PFSK-1 (cell line): ENCODE data around the gene CELA2B.

Experiments
- FOXP2 ChIP-seq: optimal IDR thresholded peaks from 2 replicates; pipeline ENCODE3; 2011; ENCODE audit warnings: borderline replicate concordance, control low read depth, inconsistent platforms; ENCODE audit not compliant: insufficient read depth; ENCODE audit errors: extremely low read length, extremely low read depth
- POLR2AphosphoS5 ChIP-seq: IDR thresholded peaks from 2 replicates; pipeline ENCODE4 v1.6.1; 2012; ENCODE audit warnings: low read depth, mild to moderate bottlenecking, control low read depth, low read length, moderate library complexity
- SIN3A ChIP-seq: IDR thresholded peaks from 2 replicates; pipeline ENCODE4 v1.6.1; 2012; ENCODE audit warnings: mild to moderate bottlenecking, low read length, moderate library complexity, borderline replicate concordance; ENCODE audit not compliant: insufficient read depth
- TAF1 ChIP-seq: IDR thresholded peaks from 2 replicates; pipeline ENCODE4 v1.6.1; 2012; ENCODE audit warnings: low read length, control low read depth, borderline replicate concordance; ENCODE audit not compliant: insufficient read depth
- TF ChIP-seq, protein P1 (sequence below), 2 experiments: IDR thresholded peaks; 2 replicates each; pipeline versions ENCODE4 v1.6.1 to v1.8.0; 2011 to 2012; ENCODE audit warnings: low read depth in 2 of 2, low read length in 2 of 2, control low read depth in 1 of 2, inconsistent platforms in 1 of 2, mild to moderate bottlenecking in 1 of 2, moderate library complexity in 1 of 2; ENCODE audit not compliant: insufficient read depth in 1 of 2

The CELA2B gene

DNA sequence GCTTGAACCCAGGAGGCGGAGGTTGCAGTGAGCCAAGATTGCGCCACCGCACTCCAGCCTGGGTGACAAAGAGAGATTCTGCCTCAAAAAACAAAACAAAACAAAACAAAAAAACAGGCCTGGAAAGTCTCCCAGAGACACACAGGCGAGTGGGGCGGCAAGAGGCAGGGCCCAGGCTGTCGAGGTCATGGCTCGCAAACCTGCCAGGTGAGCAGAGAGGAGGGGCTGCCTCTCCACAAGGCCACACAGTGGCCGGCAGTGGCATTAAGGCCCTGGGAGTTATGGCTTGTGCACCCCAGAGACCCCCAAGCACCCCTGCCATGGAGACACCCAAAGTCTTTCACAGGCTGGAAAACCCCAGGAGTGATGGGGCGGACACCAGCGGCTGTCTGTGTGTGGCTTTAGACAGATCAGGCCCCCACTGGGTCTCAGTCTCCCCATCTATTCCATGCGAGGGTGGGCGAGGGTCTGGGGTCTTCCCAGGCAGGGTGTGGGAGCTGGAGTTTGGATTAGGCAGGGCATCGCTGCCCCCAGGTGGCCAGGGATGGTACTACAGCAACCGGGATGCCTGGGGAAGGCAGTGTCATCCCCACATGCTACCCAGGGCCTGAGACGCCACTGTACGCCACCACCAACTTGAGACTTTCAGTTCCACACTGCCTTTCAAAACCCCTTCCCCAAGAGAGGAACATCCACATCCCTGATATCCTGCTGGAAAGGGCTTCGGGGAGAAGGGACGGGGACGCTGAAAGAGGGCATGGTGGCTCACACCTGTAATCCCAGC lies 44.9 kb upstream of the CELA2B start:
- no peak for TF ChIP-seq FOXP2
- TF ChIP-seq SIN3A = no peak
- no peak for TF ChIP-seq POLR2AphosphoS5
- no peak for TF ChIP-seq TAF1
- TF ChIP-seq, protein P1, sequence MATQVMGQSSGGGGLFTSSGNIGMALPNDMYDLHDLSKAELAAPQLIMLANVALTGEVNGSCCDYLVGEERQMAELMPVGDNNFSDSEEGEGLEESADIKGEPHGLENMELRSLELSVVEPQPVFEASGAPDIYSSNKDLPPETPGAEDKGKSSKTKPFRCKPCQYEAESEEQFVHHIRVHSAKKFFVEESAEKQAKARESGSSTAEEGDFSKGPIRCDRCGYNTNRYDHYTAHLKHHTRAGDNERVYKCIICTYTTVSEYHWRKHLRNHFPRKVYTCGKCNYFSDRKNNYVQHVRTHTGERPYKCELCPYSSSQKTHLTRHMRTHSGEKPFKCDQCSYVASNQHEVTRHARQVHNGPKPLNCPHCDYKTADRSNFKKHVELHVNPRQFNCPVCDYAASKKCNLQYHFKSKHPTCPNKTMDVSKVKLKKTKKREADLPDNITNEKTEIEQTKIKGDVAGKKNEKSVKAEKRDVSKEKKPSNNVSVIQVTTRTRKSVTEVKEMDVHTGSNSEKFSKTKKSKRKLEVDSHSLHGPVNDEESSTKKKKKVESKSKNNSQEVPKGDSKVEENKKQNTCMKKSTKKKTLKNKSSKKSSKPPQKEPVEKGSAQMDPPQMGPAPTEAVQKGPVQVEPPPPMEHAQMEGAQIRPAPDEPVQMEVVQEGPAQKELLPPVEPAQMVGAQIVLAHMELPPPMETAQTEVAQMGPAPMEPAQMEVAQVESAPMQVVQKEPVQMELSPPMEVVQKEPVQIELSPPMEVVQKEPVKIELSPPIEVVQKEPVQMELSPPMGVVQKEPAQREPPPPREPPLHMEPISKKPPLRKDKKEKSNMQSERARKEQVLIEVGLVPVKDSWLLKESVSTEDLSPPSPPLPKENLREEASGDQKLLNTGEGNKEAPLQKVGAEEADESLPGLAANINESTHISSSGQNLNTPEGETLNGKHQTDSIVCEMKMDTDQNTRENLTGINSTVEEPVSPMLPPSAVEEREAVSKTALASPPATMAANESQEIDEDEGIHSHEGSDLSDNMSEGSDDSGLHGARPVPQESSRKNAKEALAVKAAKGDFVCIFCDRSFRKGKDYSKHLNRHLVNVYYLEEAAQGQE (IDR thresholded peaks at IDR 0.05; ENCODE audit: insufficient read depth in 1 of 2, low read depth in 2 of 2, low read length in 2 of 2) = no peak

GRCh38 chr1:15431571-15431948 lies 44.3 kb upstream of the CELA2B start:
- TF ChIP-seq POLR2AphosphoS5 = no peak

DNA sequence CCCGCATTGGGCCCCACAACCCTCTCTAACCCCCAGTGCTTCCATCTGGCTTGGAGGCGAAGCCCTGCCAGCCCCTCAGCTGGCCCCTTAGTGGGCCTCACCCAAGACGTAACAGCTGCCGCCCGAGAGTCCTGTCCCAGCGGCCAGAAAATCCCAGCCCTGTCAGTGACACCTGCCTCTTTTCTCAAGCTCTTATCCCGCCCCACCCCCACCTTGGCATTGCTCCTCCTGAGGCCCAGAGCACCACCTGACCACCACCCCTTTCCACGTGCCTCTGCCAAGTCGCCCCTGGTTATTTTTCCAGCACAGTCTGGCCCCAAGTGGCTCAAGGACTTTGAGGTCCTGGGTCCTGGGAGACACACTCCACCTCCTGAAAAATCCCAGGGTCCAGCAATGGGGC lies 43.6 kb upstream of the CELA2B start:
- TF ChIP-seq, protein P1 (IDR thresholded peaks at IDR 0.05; ENCODE audit: insufficient read depth in 1 of 2, low read depth in 2 of 2, low read length in 2 of 2) = no peak
- TF ChIP-seq FOXP2 = no peak
- no peak for TF ChIP-seq SIN3A
- no peak for TF ChIP-seq POLR2AphosphoS5
- no peak for TF ChIP-seq TAF1

- TF ChIP-seq TAF1 (no peak), FOXP2 (no peak), SIN3A (no peak), POLR2AphosphoS5 (no peak)
- TF ChIP-seq, protein P1 (IDR thresholded peaks at IDR 0.05; ENCODE audit: insufficient read depth in 1 of 2, low read depth in 2 of 2, low read length in 2 of 2) = no peak
Observed at GRCh38 chr1:15433471-15433870, 42.4 kb upstream of the CELA2B start.

DNA sequence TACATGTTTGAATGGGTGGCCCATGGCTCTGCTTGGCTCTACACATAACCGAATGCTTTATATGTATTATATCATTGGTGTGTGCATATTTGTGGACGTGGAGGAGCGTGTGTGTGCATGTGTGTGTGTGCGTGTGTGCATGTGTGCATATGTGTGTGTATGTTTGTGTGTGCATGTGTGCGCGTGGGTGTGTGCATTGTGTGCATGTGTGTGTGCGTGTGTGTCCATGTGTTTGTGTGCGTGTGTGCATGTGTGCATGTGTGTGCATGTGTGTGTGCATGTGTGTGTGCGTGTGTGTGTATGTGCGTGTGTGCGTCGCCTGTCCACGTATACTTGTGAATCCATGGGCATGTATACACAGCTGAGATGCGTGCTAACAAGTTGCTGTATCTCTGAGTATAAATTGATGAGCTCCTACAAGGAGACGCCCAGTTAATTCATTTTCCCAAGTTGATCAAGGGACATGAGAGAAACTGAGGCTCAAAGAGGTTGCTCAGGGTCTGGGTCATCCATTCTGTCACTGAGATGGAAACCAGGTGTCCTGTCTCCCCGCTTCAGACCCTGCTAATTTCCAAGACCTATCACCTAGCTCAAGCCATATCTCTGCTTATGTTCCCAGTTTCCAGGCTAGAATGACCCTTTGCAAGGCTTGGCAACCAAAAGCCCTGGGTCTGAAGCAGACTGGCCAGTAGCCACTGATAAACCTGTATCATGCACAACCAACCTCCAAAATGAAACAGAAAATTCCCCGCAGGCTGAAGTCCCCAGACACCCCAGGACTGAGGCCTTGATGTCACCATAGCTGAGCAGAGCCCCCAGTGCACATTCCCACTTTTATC lies 40.4 kb upstream of the CELA2B start:
- TF ChIP-seq, protein P1 (IDR thresholded peaks at IDR 0.05; ENCODE audit: insufficient read depth in 1 of 2, low read depth in 2 of 2, low read length in 2 of 2) = no peak
- no peak for TF ChIP-seq POLR2AphosphoS5
- no peak for TF ChIP-seq SIN3A
- TF ChIP-seq TAF1 = no peak
- no peak for TF ChIP-seq FOXP2
